Measurements from ENCODE around the gene C17orf58.
A peak's percentile ranks its signal among the peaks of the same experiment; 100 is the strongest.

The C17orf58 gene

DNA sequence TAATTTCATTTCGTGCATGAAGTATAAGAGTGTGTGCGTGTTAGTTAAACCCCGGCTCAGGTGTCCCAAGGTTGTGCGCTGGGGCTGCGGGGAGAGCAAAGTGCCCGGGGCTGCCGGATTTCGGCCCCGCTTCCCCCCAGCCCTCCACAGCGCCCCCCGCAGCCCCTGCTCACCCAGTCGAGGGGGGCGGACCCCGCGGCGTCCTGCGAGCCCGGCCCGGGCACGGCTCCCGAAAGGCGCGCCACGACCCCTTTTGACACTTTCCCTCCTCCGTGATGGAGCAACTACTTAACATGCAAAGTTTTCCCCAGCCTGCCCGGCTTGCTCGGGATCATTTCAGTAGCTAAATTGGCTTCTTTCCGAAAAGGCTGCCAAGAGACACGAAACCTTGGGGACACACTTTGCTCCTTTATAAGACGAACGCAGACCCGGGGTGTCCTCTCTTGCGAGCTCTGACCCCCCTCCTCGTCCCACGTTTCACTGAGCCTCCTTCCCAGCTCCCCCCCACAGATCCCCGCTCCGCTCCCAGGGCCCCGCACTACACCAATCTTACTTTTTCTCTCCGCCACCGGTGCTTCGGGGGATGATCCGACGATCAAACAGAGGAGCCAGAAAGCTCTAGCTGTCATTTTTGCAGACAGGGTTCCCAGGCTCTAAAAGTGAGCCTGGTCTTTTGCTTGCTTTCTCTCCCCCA, 552 bp downstream of the C17orf58 start:
- no peaks in the 10 kb centered on the region for H3K9me3 Mint-ChIP-seq
- peak overlapping the region; percentile 82 to 90 (median 86) for H3K4me3 Mint-ChIP-seq
- H3K27ac Mint-ChIP-seq = peak overlapping the region; percentile 26 to 54 (median 48)
- H3K27me3 Mint-ChIP-seq (ENCODE audit: low read depth) = peaks cover 22% of the 10 kb centered on the region
- no peaks in the 10 kb centered on the region for H3K36me3 Mint-ChIP-seq (ENCODE audit: low read depth)
- H3K4me1 Mint-ChIP-seq = peaks cover 36% of the 10 kb centered on the region
- TF ChIP-seq, protein P1, sequence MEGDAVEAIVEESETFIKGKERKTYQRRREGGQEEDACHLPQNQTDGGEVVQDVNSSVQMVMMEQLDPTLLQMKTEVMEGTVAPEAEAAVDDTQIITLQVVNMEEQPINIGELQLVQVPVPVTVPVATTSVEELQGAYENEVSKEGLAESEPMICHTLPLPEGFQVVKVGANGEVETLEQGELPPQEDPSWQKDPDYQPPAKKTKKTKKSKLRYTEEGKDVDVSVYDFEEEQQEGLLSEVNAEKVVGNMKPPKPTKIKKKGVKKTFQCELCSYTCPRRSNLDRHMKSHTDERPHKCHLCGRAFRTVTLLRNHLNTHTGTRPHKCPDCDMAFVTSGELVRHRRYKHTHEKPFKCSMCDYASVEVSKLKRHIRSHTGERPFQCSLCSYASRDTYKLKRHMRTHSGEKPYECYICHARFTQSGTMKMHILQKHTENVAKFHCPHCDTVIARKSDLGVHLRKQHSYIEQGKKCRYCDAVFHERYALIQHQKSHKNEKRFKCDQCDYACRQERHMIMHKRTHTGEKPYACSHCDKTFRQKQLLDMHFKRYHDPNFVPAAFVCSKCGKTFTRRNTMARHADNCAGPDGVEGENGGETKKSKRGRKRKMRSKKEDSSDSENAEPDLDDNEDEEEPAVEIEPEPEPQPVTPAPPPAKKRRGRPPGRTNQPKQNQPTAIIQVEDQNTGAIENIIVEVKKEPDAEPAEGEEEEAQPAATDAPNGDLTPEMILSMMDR (IDR thresholded peaks at IDR 0.05; ENCODE audit: unreplicated experiment in 3 of 3) = no peak

DNA sequence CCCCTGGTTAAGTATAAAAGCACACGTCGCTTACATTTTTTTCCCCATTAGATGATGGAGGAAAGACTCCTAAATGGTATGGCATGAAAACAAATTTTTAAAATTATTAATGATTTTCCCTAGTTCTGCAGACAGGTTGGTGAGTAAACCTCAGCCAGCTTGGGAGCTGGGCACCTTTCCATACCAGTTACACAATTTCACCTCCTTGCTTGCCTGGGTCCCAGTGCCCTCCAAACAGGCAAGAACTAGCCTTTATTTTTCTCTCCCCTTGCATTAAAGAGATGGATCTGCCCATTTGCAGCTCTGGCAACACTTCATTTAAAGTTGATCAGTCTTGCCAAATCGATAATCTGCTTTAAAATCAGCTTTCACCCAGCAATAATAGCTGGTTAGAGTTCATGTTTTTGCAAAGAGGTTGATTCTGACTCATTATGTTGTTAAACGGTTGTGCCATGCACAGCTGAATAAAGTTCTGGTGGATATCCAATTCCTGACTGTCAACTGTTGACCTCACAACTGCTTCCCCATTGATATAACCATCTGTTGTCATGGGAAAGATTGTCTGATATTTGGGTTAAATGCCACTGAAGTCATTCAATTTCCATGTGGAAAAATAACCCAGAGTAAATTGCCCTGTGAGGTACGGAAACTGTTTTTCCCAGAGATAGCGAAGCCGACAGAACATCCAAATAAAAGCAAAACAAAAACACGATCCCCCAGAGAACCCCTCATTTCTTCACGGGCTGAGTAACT, 1.3 kb downstream of the C17orf58 start:
- no peaks in the 10 kb centered on the region for H3K36me3 Mint-ChIP-seq (ENCODE audit: low read depth)
- peaks cover 36% of the 10 kb centered on the region for H3K4me1 Mint-ChIP-seq
- H3K9me3 Mint-ChIP-seq = no peaks in the 10 kb centered on the region
- H3K27ac Mint-ChIP-seq = peak overlapping the region; percentile 5 to 92 (median 88)
- TF ChIP-seq, protein P1 (IDR thresholded peaks at IDR 0.05; ENCODE audit: unreplicated experiment in 3 of 3) = no peak
- peak overlapping the region; percentile 82 to 90 (median 86) for H3K4me3 Mint-ChIP-seq
- peaks cover 22% of the 10 kb centered on the region for H3K27me3 Mint-ChIP-seq (ENCODE audit: low read depth)

DNA sequence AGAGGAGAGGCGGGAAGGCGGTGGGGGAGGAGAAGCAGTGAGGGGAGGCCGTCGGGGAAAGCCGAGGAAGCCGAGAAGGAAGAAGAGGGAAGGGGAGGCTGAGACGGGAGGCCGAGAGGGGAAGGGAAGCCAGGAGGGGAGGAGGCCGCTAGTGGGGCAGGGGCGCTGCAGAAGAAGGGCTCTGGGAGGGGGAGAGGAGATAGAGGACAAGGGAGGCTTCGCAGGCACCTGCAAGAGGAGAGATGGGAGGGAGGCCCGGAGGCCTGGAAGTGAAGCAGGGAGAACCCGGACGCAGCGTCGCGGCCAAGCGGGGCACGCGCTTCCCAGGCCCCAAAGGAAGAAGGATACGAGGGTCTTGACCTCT, 2.3 kb downstream of the C17orf58 start:
- H3K9me3 Mint-ChIP-seq = no peaks in the 10 kb centered on the region
- peaks cover 21% of the 10 kb centered on the region for H3K27me3 Mint-ChIP-seq (ENCODE audit: low read depth)
- H3K4me1 Mint-ChIP-seq = peaks cover 36% of the 10 kb centered on the region
- no peaks in the 10 kb centered on the region for H3K36me3 Mint-ChIP-seq (ENCODE audit: low read depth)
- H3K4me3 Mint-ChIP-seq = peak overlapping the region; percentile 82 to 90 (median 86)
- peak overlapping the region; percentile 5 to 92 (median 88) for H3K27ac Mint-ChIP-seq
- TF ChIP-seq, protein P1 (IDR thresholded peaks at IDR 0.05; ENCODE audit: unreplicated experiment in 3 of 3) = no peak

DNA sequence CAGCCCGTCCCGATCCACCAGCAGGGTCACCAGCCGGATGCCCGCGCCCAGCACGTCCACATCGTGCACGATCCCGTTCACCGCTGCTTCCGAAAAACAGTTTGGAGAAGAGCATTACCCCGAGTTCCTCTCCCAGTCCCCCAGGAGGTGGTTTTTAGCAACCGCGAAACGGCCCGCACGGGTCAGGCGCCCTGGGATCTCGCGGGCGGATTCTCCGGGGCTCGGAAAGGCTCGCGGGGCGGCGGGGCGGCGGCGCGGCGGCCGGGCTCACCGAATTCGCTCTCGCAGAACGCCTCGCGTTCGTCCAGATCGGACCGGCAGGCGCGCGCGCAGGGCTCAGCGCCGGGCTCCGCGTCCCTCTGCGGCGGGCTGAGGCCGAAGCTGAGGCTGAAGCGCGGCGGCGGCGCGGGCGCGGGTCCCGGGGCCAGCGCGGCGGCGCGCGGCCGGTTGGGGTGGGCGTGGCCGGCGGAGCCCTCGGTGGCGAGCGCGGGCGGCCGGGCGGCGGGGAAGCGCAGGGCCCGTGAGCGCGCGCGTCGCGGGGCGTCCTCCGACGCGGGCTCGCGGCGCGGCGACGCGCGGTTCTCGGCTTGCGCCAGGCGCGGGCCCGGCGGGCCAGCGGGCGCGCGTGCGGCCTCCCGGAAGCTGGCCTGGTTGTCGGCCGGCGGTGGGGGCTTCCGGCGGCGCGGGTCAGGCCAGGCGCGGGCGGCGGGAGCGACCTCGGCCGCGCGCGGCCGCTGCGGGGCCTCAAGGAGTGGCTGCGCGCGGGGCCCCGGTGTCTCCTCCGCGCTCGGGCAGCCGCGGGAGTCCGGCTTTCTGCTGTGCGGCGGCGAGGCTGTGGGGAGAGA, 2.9 kb downstream of the C17orf58 start:
- TF ChIP-seq, protein P1 (IDR thresholded peaks at IDR 0.05; ENCODE audit: unreplicated experiment in 3 of 3) = no peak
- no peaks in the 10 kb centered on the region for H3K36me3 Mint-ChIP-seq (ENCODE audit: low read depth)
- no peaks in the 10 kb centered on the region for H3K9me3 Mint-ChIP-seq
- peak overlapping the region; percentile 94 to 96 (median 95) for H3K4me3 Mint-ChIP-seq
- H3K27ac Mint-ChIP-seq = peak overlapping the region; percentile 94 to 98 (median 97)
- peaks cover 15% of the 10 kb centered on the region for H3K27me3 Mint-ChIP-seq (ENCODE audit: low read depth)
- H3K4me1 Mint-ChIP-seq = peaks cover 36% of the 10 kb centered on the region

DNA sequence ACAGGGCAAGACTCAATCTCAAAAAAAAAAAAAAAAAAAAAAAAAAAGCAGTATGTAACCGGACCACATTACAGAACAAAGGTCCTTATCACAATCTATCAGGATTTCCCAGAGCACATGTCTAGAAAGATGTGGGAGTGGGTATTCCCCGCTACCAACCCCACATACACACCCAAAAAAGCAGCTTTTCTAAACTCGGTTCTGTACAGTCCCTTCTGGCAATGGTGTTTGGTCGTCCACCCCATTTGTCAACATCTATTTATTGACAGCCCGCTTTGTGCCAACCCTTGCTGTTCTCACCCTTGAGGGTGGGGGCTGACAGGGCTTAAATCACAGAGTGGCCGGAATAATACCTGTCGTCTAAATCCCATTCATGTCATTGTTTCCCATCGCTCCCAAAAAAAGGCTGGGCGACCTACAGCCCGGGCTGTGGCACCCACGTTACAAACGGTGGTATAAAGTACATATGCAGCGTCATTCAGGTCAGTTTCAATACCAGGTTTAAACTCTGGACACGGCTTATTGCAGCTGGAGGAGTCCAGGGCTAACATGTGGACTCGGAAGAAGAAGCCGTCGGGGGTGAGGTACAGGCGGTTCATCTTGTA, 3.6 kb downstream of the C17orf58 start:
- no peaks in the 10 kb centered on the region for H3K9me3 Mint-ChIP-seq
- TF ChIP-seq, protein P1 (IDR thresholded peaks at IDR 0.05; ENCODE audit: unreplicated experiment in 3 of 3) = no peak
- peaks cover 11% of the 10 kb centered on the region for H3K27me3 Mint-ChIP-seq (ENCODE audit: low read depth)
- peaks cover 36% of the 10 kb centered on the region for H3K4me1 Mint-ChIP-seq
- H3K27ac Mint-ChIP-seq = peak overlapping the region; percentile 94 to 98 (median 97)
- H3K4me3 Mint-ChIP-seq = peak overlapping the region; percentile 94 to 96 (median 95)
- H3K36me3 Mint-ChIP-seq (ENCODE audit: low read depth) = no peaks in the 10 kb centered on the region

All from nephron (organoid).